Hematopoietic multipotent progenitor cell treated with erythropoietin and hydrocortisone succinate and interleukin-3 and kit ligand, for 17 days (in vitro differentiated cells): Measurements from ENCODE around the gene STOML3.
"Not testable (repeated sequence)": the region's sequence is repeated elsewhere in the genome, so short reads cannot be mapped to it uniquely, and the experiment has no call there.

Experiments
- DNase-seq: peaks from one replicate; pipeline ENCODE4 v3.0.0-alpha.2; 2015; ENCODE audit warnings: low spot score

STOML3 gene, protein sequence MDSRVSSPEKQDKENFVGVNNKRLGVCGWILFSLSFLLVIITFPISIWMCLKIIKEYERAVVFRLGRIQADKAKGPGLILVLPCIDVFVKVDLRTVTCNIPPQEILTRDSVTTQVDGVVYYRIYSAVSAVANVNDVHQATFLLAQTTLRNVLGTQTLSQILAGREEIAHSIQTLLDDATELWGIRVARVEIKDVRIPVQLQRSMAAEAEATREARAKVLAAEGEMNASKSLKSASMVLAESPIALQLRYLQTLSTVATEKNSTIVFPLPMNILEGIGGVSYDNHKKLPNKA

DNA sequence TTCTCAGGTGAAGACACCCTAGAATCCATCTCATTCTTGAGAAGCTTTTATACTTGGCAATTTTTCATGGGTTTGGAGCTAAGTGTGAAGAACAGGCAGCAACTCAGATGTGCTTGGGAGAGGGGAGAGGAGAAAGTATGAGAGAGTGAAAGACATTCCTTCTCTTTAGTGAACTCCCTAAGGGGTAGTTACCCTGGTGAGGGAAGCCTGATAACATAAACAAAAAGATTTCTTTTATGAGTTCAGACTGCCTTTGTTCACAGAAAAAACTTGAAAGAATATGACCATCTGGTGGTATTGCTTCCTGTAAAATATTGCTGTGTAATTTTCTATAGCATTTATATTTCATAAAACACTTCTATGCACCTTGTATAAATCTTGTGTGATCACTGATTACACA lies at the start of gene STOML3:
Gene STOML3 (minus strand): TSS at position 139 of the 400 bp plus-strand sequence. CDS start 110 bp downstream, at position 29.
- DNase-seq: no peak

GRCh38 chr13:39040206-39040605 lies 49.6 kb upstream of the STOML3 start:
- no peak for DNase-seq

DNA sequence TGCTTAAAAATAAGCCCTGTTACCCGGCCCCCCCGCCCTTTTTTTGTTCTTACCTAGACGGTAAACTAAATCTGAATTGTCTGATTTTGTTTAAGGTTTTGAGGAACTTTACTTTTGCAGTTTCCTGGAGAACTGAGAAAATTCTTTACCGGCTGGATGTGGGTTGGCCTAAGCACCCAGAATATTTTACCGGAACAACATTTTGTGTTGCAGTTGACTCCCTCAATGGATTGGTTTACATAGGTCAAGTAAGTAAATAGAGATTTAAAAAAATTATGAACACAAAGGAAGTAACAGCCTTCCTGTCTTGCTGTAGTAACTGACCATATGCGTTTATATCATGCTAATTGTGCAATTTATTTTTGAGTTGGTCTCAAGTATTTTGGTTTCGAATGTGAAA lies 48.4 kb upstream of the STOML3 start:
- DNase-seq: no peak

GRCh38 chr13:39038569-39039030 lies 48.0 kb upstream of the STOML3 start:
- DNase-seq: peak; percentile 24

GRCh38 chr13:39037880-39038568 lies 47.4 kb upstream of the STOML3 start, which contains the start of the genes NHLRC3 and PROSER1:
TSS of gene NHLRC3 (plus strand) at chr13:39038456. CDS start at chr13:39038640, 184 bp downstream.
TSS of gene PROSER1 (minus strand) at chr13:39038089. CDS start at chr13:39037242, 847 bp downstream.
- DNase-seq: peak; percentile 65

- DNase-seq: peak; percentile 29
These were observed 46.8 kb upstream of the STOML3 start for GRCh38 chr13:39037410-39037879.

- DNase-seq: no peak
These were observed 45.6 kb upstream of the STOML3 start for GRCh38 chr13:39036212-39036611.

DNA sequence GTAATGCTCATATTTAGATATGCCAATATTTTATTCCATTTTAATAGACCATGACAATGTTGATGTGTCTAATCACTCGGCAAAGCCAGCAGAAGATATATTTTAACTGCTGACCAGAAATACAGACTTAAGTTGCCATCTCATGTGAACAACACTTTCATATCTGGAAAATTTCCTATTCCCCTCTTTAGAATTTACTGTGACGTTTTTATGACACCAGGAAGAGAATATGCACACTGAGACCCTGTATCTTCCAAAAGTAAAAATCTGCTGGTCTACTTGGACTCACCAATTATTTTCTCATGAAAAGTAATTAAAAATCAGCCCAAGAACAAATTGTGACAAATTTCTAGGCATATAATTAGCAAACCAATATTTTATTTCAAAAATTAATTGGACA lies 45.2 kb upstream of the STOML3 start:
- DNase-seq: no peak

DNA sequence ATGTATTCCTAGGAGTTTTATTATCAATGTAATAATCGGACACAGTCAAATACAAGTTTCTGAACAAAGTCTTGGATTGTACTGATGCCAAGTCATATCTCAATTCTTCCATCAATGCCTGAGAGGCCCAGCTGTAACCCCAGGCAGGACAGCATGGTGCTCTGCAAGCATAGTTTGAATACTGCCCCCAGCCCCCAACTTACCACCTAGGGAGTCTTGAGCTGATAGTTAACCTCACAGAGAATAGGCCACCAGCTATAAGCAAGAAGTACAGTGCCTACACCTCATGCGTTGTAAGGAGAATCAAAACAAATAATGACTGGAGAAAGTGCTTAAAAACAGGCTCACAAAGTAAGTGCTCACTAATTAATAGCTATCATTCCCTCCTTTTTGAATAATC lies 44.6 kb upstream of the STOML3 start:
- peak; percentile 11 for DNase-seq

GRCh38 chr13:39034085-39034484 lies 43.5 kb upstream of the STOML3 start:
- DNase-seq: no peak

GRCh38 chr13:39032150-39032549 lies 41.5 kb upstream of the STOML3 start:
- DNase-seq: no peak

- no peak for DNase-seq
These were observed 34.8 kb upstream of the STOML3 start for GRCh38 chr13:39025433-39025839.

GRCh38 chr13:39023761-39024160 lies 33.1 kb upstream of the STOML3 start:
- DNase-seq: no peak

DNA sequence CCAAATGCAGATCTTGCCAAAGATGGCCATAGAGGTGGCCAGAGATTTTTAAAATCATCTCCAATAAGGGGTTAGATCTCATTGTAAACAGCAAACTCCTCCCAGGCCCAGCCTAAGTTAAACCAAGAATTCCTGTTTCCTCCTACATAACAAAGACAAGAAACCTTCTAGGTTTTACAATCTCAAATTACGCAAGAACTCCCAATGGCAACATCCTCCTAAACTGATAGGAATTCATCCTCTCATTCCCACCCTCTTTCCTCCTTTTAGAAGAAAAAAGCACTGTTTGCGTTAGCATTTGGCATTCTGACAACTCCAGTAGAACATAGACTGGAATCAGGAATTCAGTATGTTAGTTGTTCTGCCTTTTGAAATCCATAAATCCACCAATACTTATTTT lies 32.7 kb upstream of the STOML3 start:
- no peak for DNase-seq

- DNase-seq: no peak
These were observed 30.3 kb upstream of the STOML3 start for GRCh38 chr13:39020853-39021462.

DNA sequence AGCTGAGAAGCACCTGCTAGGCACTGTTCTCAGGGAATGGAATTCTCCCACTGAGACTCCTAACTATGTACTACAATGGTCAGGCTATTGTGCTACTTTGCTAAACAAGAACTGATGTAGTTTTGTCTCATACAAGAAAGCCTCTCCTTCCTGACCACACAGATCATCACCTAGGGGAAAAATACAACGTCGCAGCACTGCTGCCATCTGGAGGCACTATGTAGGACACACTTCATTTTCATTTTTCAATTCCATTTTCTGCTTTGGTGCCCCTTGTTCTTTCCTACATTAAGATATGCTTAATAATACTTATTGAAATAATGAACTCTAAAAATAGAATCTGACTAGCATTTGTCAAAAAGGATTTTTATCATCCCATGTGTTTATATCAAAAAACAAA lies 26.2 kb upstream of the STOML3 start:
- no peak for DNase-seq

DNA sequence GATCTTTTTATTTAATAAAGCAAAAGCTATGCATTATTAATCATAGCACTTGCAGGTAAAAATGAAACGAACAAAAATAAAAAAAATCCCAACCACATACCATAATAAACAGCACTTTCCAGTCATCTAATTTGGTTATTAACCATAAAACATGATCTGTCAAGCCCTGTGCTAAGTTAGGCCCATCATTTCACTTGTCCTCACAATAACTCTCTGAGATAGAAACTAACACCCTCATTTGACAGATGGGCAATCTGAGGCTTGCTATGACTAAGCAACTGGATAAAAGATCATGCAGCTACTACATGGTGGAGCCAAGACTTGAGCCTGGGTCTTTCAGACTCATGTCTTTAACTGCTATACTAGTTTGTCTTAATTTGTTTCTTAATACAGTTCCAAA lies 25.5 kb upstream of the STOML3 start:
- DNase-seq: no peak

- no peak for DNase-seq
These were observed 22.8 kb upstream of the STOML3 start for GRCh38 chr13:39013462-39013861.

GRCh38 chr13:39012608-39013007 lies 22.0 kb upstream of the STOML3 start:
- DNase-seq: no peak

DNA sequence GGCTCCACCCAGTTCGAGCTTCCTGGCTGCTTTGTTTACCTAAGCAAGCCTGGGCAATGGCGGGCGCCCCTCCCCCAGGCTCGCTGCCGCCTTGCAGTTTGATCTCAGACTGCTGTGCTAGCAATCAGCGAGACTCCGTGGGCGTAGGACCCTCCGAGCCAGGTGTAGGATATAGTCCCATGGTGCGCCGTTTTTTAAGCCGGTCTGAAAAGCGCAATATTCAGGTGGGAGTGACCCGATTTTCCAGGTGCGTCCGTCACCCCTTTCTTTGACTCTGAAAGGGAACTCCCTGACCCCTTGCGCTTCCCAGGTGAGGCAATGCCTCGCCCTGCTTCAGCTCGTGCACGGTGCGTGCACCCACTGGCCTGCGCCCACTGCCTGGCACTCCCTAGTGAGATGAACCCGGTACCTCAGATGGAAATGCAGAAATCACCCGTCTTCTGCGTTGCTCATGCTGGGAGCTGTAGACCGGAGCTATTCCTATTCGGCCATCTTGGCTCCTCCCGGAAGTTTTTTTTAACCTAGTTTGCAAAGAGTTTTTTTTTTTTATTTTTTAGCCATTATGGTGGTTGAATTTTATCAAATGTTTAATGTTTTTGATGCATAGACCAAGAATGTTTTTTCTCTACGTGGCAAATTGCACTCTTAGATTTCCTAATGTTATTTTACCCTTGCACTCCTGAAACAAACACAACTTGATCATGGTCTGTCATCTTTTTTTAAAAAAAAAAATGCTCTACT lies 15.9 kb upstream of the STOML3 start:
- DNase-seq: not testable (repeated sequence)

GRCh38 chr13:38998739-38999138 lies 8.1 kb upstream of the STOML3 start:
- no peak for DNase-seq

DNA sequence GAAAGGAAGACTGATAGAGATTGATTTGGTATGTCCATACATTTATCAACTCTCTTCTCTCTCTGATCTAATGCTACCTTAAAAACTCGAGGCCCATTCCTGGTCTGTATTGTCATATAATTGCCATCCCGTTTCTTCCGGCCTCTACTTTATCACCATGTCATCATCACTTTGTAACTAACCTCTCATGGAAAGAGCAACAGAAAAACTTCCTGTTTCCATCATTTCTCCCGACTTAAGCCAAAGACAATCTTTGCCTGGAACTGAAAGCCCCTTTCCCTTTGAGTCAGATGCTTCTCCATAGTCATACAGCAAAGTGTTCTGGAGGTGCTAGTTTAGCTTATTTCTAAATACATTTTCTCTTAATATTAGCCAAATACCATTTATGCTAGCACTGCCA lies 2.8 kb upstream of the STOML3 start:
- no peak for DNase-seq
